HepG2 (cell line): Measurements from ENCODE around the gene RTBDN. TPM values are rescaled to one million over a fixed set of nuclear protein-coding genes. Genes with fewer than 3 reads are reported as not detected.

Experiments used
- FOXP4 ChIP-seq: sonication (generic); formaldehyde crosslinking; IDR thresholded peaks from 2 replicates; pipeline ENCODE4 v1.4.0; 2020; ENCODE audit warnings: missing genetic modification reagents
- MLXIP ChIP-seq: sonication (generic); formaldehyde crosslinking; IDR thresholded peaks from 2 replicates; pipeline ENCODE4 v1.9.0; 2021; ENCODE audit warnings: missing genetic modification reagents, borderline replicate concordance
- PHF8 ChIP-seq: sonication (generic); formaldehyde crosslinking; IDR thresholded peaks from 2 replicates; pipeline ENCODE4 v1.5.0; 2020; ENCODE audit warnings: missing genetic modification reagents
- TEF ChIP-seq: sonication (generic); formaldehyde crosslinking; IDR thresholded peaks from 2 replicates; pipeline ENCODE4 v1.5.0; 2020; ENCODE audit warnings: missing genetic modification reagents
- TFAP4 ChIP-seq: sonication (generic); IDR thresholded peaks from 2 replicates; pipeline ENCODE4 v1.6.1; 2016; ENCODE audit warnings: low read depth, borderline replicate concordance
- ZNF10 ChIP-seq: sonication (generic); formaldehyde crosslinking; IDR thresholded peaks from 2 replicates; pipeline ENCODE4 v1.4.0; 2020; ENCODE audit warnings: mild to moderate bottlenecking, low read depth, missing genetic modification reagents, borderline replicate concordance
- ZNF260 ChIP-seq: sonication (generic); formaldehyde crosslinking; IDR thresholded peaks from 2 replicates; pipeline ENCODE4 v1.4.0; 2020; ENCODE audit warnings: missing genetic modification reagents, low read depth, mild to moderate bottlenecking, borderline replicate concordance
- polyA plus RNA-seq, 8 experiments: library from polyadenylated mRNA; depleted of rRNA in 3 of 8; stranded (reverse) in 7 of 8; unstranded in 1 of 8; fragments of >200 nt; fragmentation: Illumina TruSeq in 4 of 8; extraction: Trizol in 4 of 8; gene quantifications; 2 replicates each; pipeline versions ENCODE4 v1.2.1 to v1.2.3, GENCODE V29; 2011 to 2016; ENCODE audit warnings: low read depth in 4 of 8, missing spikeins in 1 of 8, mixed read lengths in 1 of 8; ENCODE audit not compliant: insufficient read depth in 1 of 8
- total RNA-seq, 5 experiments: library from RNA; depleted of rRNA; stranded (reverse); fragments of >200 nt; fragmentation: Illumina TruSeq; extraction: Trizol; gene quantifications; 2 replicates each; pipeline ENCODE4 v1.2.3, GENCODE V29; 2016; ENCODE audit warnings: low read depth in 1 of 5
- TF ChIP-seq, protein P1 (sequence below), 2 experiments: fragments of 450-650 bp in 1 of 2; sonication (generic) in 1 of 2; formaldehyde crosslinking in 1 of 2; IDR thresholded peaks; 2 replicates each; pipeline versions ENCODE4 v1.6.1 to v1.8.0; 2016 to 2022; ENCODE audit warnings: antibody characterized with exemption in 1 of 2, mild to moderate bottlenecking in 1 of 2, missing genetic modification reagents in 1 of 2

The RTBDN gene
- total and polyA plus RNA-seq, 2 of the 13 experiments (the other 11 are each of a cell fraction or from before 2014, with no cell fraction given): 0.27 to 0.48 TPM

DNA sequence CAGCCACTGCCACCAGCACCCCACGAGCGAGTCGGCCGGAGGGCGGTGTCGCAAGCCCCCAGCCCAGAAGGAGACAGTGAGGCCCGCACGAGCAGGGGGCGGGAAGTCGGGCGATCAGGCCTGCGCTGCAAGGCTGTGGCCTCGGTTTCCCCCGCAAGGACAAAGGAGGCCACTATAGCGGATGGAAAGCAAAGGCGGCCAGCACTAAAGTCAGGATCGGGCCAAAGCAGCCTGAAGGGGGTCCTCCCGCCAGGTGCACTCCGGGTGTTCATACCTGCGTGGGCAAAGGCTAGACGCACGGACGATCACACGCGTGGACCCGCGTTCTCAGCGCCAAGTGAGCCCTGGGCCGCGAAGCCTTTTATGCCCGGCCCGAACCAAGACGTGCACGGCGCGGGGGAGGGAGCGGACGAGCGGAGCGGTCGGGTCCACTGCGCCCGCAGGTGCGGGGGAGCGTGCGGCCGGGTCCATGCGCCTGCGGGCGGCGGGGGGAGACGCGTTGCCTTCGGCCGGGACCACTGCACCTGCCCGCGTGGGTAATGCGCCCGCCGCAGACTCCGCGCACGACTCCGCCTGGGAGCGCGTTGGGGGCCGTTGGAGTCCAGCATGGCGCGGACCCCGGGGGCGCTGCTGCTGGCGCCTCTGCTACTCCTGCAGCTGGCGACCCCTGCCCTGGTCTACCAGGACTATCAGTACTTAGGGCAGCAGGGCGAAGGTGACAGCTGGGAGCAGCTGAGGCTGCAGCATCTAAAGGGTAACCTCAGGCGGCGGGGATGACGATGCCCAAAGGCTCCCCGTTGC lies 32.7 kb downstream of the RTBDN start, which contains the start of the genes PRDX2 and THSD8 (continued):
- no peak for TF ChIP-seq MLXIP (CRISPR knock-in tag)
- TF ChIP-seq FOXP4 (CRISPR knock-in tag): peak; percentile 52
- TF ChIP-seq, protein P1, sequence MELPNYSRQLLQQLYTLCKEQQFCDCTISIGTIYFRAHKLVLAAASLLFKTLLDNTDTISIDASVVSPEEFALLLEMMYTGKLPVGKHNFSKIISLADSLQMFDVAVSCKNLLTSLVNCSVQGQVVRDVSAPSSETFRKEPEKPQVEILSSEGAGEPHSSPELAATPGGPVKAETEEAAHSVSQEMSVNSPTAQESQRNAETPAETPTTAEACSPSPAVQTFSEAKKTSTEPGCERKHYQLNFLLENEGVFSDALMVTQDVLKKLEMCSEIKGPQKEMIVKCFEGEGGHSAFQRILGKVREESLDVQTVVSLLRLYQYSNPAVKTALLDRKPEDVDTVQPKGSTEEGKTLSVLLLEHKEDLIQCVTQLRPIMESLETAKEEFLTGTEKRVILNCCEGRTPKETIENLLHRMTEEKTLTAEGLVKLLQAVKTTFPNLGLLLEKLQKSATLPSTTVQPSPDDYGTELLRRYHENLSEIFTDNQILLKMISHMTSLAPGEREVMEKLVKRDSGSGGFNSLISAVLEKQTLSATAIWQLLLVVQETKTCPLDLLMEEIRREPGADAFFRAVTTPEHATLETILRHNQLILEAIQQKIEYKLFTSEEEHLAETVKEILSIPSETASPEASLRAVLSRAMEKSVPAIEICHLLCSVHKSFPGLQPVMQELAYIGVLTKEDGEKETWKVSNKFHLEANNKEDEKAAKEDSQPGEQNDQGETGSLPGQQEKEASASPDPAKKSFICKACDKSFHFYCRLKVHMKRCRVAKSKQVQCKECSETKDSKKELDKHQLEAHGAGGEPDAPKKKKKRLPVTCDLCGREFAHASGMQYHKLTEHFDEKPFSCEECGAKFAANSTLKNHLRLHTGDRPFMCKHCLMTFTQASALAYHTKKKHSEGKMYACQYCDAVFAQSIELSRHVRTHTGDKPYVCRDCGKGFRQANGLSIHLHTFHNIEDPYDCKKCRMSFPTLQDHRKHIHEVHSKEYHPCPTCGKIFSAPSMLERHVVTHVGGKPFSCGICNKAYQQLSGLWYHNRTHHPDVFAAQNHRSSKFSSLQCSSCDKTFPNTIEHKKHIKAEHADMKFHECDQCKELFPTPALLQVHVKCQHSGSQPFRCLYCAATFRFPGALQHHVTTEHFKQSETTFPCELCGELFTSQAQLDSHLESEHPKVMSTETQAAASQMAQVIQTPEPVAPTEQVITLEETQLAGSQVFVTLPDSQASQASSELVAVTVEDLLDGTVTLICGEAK (IDR thresholded peaks at IDR 0.05): no peak
- TF ChIP-seq, protein P1 (CRISPR knock-in tag; IDR thresholded peaks at IDR 0.05): peak; percentile 90
- no peak for TF ChIP-seq ZNF10 (CRISPR knock-in tag)
- TF ChIP-seq PHF8 (CRISPR knock-in tag): peak; percentile 93
- TF ChIP-seq TFAP4: peak; percentile 85
- TF ChIP-seq TEF (CRISPR knock-in tag): no peak
- no peak for TF ChIP-seq ZNF260
